Measurements from ENCODE around the gene OR5H15. TPM values are rescaled to one million over a fixed set of nuclear protein-coding genes. Genes with fewer than 3 reads are reported as not detected.
"Not testable (repeated sequence)": the region's sequence is repeated elsewhere in the genome, so short reads cannot be mapped to it uniquely, and the experiment has no call there.

The OR5H15 gene
- total RNA-seq, 1 donor from 2014 or later, result not detected

GRCh38 chr3:98147179-98147578, 19.3 kb upstream of the OR5H15 start, which contains the start of gene OR5H14:
Gene OR5H14 (plus strand): TSS chr3:98147479. CDS start chr3:98149386, 1,907 bp downstream.
- no peak within 1 kb of the TSS for H3K4me3 Mint-ChIP-seq (ENCODE audit: unreplicated experiment)
- peaks cover 3% of the 10 kb centered on the region for H3K4me1 Mint-ChIP-seq (ENCODE audit: unreplicated experiment)
- H3K27ac Mint-ChIP-seq (ENCODE audit: unreplicated experiment), result no peak within 1 kb of the TSS
- H3K9me3 Mint-ChIP-seq (ENCODE audit: unreplicated experiment), result no peaks in the 10 kb centered on the region
- TF ChIP-seq CTCF (IDR thresholded peaks at IDR 0.05; ENCODE audit: unreplicated experiment), result no peak
- no peaks in the 10 kb centered on the region for H3K27me3 Mint-ChIP-seq (ENCODE audit: unreplicated experiment)
- DNase-seq (ENCODE audit: low spot score), result no peak
- H3K36me3 Mint-ChIP-seq (ENCODE audit: low read depth, unreplicated experiment), result no peaks in the 10 kb centered on the region

- Mint-ChIP-seq H3K27ac (ENCODE audit: unreplicated experiment) (no peak overlapping the region), H3K36me3 (ENCODE audit: low read depth, unreplicated experiment) (no peaks in the 10 kb centered on the region)
Observed at GRCh38 chr3:98148751-98149150, 17.7 kb upstream of the OR5H15 start.

GRCh38 chr3:98149456-98149855, 17.0 kb upstream of the OR5H15 start:
- not testable (repeated sequence) for H3K9me3 Mint-ChIP-seq (ENCODE audit: unreplicated experiment); DNase-seq (ENCODE audit: low spot score); H3K27ac Mint-ChIP-seq (ENCODE audit: unreplicated experiment); H3K4me3 Mint-ChIP-seq (ENCODE audit: unreplicated experiment); H3K4me1 Mint-ChIP-seq (ENCODE audit: unreplicated experiment); H3K27me3 Mint-ChIP-seq (ENCODE audit: unreplicated experiment); H3K36me3 Mint-ChIP-seq (ENCODE audit: low read depth, unreplicated experiment)

More at GRCh38 chr3:98148751-98149150, 17.7 kb upstream of the OR5H15 start:
- TF ChIP-seq CTCF (IDR thresholded peaks at IDR 0.05; ENCODE audit: unreplicated experiment), result no peak
- no peak overlapping the region for H3K4me3 Mint-ChIP-seq (ENCODE audit: unreplicated experiment)
- H3K27me3 Mint-ChIP-seq (ENCODE audit: unreplicated experiment), result no peaks in the 10 kb centered on the region
- DNase-seq (ENCODE audit: low spot score), result no peak
- no peaks in the 10 kb centered on the region for H3K9me3 Mint-ChIP-seq (ENCODE audit: unreplicated experiment)
- no peaks in the 10 kb centered on the region for H3K4me1 Mint-ChIP-seq (ENCODE audit: unreplicated experiment)

GRCh38 chr3:98151241-98151640, 15.3 kb upstream of the OR5H15 start:
- Mint-ChIP-seq H3K4me1 (ENCODE audit: unreplicated experiment) (no peaks in the 10 kb centered on the region), H3K4me3 (ENCODE audit: unreplicated experiment) (no peak overlapping the region), H3K9me3 (ENCODE audit: unreplicated experiment) (no peaks in the 10 kb centered on the region), H3K27me3 (ENCODE audit: unreplicated experiment) (no peaks in the 10 kb centered on the region), H3K27ac (ENCODE audit: unreplicated experiment) (no peak overlapping the region), H3K36me3 (ENCODE audit: low read depth, unreplicated experiment) (no peaks in the 10 kb centered on the region)
- no peak for DNase-seq (ENCODE audit: low spot score)
- TF ChIP-seq CTCF (IDR thresholded peaks at IDR 0.05; ENCODE audit: unreplicated experiment), result no peak

- TF ChIP-seq CTCF (IDR thresholded peaks at IDR 0.05; ENCODE audit: unreplicated experiment), result no peak
- no peak overlapping the region for H3K4me3 Mint-ChIP-seq (ENCODE audit: unreplicated experiment)
- peaks cover 5% of the 10 kb centered on the region for H3K9me3 Mint-ChIP-seq (ENCODE audit: unreplicated experiment)
- no peaks in the 10 kb centered on the region for H3K4me1 Mint-ChIP-seq (ENCODE audit: unreplicated experiment)
- H3K27me3 Mint-ChIP-seq (ENCODE audit: unreplicated experiment), result peaks cover 3% of the 10 kb centered on the region
- no peak overlapping the region for H3K27ac Mint-ChIP-seq (ENCODE audit: unreplicated experiment)
- peaks cover 4% of the 10 kb centered on the region for H3K36me3 Mint-ChIP-seq (ENCODE audit: low read depth, unreplicated experiment)
- DNase-seq (ENCODE audit: low spot score), result no peak
Observed at GRCh38 chr3:98171071-98171470, 4.6 kb downstream of the OR5H15 start.

Measured in endothelial cell (in vitro differentiated cells).